Measurements from ENCODE around the gene NUMB.

The NUMB gene

DNA sequence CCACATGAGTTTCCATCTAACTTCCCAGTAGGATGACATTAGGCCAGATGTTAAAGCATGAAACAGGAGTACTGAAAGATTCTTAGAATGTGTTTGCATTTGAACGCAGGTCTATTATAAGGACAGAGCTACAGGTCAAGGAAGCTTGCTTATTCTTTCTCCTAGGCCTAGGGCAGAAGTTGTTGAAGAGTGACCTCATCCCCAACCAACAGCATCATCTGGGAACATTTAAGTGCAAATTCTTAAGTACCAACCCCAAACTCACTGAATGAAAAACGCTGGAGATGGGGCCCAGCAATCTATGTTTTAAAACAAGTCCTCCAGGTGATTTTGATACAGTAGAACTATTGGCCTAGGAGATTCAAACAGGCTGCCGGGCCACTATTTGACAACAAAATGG lies 168.6 kb downstream of the NUMB start:
- DNase-seq (ENCODE audit: low spot score) = no peak

DNA sequence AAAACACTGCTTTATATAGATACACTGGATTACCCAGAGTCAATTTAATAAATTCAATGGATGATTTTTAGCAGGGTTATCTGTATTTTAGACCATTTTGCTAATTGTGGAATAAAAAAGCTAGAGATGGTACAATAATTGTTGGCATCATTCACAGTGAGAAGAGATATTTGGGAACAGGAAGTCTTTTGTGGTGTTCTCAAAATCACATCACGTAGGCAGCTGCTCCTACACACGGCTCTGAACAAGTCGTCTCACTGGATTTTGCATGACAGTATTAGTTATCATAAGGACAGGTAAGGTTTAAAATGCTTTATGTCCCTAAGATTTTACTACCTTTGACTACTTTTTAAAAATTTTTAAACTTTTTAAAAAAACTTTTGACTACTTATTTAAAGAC lies 169.0 kb downstream of the NUMB start:
- no peak for DNase-seq (ENCODE audit: low spot score)

DNA sequence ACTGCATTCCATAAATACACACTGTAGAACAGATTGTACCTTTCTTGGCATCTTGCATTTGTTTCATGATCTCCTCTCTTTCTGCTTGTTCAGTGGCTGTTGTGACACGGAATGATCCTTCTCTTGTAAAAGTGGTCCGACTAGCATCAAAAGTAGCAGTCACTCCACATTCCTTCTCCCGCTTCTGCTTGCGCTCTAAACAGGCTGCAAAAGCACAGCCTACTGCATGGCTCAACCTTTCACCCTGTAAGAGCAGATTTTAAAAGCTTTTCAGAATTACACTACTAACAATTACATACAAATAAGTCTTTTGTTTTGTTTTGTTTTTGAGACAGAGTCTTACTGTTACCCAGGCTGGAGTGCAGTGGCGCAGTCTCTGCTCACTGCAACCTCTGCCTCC lies 171.3 kb downstream of the NUMB start:
- DNase-seq (ENCODE audit: low spot score) = no peak

DNA sequence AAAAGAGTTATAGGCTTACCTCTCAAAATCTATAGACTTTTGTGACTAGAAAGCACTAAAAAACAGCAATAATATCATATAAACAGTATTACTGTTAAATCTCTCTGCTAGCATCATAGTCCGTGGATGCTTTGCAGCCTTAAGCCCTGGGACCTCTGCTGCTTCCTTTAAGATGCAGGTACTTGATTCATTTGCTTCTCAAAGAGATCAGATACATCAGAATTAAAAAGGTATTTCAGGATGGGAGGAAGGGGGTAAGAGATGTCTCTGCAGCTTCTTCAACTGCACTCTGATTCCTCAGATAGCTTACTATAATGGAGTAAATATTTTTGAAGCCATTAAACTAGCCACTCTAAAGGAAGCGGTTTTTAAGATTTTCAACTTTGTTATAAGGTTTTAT lies 171.7 kb downstream of the NUMB start:
- no peak for DNase-seq (ENCODE audit: low spot score)

DNA sequence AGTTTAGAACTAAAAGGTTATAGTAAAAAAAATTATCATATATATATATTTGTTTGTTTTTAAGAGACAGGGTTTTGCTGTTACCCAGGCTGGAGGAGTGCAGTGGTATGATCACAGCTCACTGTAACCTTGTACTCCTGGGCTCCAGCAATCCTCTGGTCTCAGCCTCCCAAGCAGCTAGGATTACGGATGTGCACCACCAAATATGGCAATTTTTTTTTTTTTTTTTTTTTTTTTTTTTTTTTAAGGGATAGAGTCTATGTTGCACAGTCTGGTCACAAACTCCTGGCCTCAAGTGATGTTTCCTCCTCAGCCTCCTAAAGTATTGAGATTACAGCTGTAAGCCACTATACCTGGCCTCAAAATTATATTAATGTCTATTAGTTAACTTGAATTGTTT lies 172.4 kb downstream of the NUMB start:
- no peak for DNase-seq (ENCODE audit: low spot score)

DNA sequence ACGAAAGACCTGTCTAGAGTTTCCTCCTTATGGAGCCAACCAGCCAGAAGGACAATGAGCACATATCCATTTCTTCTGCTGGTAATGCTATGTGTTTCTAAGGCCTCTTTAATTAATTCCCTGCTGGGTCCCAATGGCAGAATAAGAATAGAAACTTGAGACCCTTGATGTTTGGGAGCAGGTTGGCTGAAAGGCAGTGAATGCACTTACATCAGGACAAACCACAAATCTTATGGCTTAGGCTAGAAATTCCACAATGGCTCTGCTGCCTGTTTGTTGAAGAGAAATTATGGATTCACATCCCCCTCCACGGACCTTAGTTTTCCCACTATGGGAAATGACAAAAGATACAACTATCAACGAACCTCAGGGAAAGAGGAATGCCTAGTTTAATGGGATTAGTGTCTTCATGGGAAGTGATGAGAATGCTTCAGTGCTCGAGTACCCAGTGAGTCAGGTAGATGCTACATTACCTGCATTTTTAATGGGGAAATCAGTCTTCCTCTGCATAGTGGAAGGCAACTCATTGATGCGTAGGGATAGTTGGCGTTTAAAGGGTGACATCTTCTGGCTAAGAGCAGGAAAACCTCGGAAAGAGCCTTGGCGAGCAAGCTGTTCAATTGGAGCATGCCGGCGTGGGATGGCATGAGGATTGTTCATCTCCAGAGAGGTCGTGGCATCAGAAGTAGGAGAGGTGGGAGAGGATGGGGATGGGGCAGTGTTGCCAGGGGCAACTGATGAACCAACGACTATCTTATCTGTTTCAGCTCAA lies 174.6 kb downstream of the NUMB start:
- DNase-seq (ENCODE audit: low spot score) = no peak

DNA sequence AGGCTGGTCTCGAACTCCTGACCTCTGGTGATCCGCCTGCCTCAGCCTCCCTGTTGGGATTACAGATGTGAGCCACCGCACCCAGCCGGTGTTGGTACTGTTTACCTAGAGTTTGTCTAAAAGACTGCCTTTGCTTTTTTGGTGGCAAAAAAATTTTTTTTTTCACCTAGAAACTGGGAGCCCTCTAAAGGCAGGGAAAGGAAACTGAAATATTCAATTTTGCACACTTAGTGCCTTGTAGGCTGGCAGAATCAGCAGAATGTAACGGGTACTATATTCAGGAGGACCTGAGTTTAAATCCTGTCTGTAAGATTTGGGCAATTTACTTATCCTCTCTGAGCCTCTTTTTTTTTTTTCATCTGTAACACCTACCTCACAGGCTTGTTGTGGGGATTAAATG lies 177.4 kb downstream of the NUMB start:
- DNase-seq (ENCODE audit: low spot score) = no peak

DNA sequence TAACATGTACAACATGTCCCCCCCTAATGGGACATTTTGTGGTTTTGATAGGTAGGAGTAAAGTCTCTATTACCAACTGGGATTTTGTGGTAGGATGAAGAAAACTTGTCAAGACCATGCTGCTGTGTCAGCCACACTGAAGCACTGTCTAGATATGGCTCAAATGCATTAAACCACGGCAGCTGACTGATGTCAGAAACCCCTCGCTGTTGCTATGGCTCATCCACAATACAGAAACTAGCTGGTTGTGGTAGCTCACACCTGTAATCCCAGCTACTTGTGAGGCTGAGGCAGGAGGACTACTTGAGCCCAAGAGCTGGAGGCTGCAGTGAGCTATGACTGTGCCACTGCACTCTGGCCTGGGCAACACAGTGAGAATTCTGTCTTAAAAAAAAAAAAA lies 181.0 kb downstream of the NUMB start:
- no peak for DNase-seq (ENCODE audit: low spot score)

DNA sequence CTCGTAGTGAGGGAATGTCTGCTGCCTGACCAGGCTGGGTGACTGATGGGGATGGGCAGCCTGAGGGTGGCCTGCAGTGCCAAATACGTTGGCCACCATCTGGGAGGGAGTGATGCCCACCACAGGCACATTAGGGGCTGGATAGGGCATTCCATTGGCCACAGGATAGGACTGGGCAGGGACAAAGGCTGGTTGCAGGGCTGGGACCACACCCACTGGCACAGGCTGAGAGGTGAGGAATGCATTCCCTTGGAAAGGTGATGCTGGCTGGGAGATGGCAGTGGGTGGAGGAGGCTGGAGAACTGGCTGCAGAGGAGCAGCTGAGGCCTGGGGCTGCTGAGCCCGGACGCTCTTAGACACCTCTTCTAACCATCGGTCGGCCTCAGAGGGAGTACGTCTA lies 181.5 kb downstream of the NUMB start:
- no peak for DNase-seq (ENCODE audit: low spot score)

DNA sequence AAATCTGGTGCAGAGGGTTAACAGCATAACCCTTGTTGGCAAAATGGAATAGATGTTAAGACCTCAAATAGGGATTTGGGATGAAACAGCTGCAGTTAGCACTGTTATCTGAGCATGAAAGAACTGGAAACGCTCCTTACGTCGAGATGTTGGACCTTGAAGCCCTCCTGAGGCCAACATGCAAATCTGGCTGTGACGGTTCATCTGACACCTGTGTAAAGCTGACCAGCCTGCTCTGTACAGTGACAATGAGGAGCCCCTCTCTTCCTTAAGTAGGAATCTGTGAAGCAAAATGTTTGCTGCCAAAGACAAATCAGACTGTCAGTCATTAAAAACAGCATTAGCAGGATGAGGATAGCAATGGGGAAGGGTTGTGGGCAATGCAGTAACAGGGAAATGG lies 184.5 kb downstream of the NUMB start:
- no peak for DNase-seq (ENCODE audit: low spot score)

DNA sequence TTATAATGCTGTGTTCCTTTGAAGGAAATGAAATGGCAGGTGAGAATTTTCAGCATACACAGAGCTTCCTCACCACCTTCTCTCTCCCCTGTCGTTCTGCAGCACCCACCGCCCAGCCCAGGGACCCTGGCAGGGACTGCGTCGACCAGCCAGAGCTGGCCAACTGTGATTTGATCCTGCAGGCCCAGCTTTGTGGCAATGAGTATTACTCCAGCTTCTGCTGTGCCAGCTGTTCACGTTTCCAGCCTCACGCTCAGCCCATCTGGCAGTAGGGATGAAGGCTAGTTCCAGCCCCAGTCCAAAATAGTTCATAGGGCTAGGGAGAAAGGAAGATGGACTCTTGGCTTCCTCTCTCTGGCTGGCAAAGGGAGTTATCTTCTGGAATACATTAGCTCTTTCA lies 186.0 kb downstream of the NUMB start:
- DNase-seq (ENCODE audit: low spot score) = no peak

DNA sequence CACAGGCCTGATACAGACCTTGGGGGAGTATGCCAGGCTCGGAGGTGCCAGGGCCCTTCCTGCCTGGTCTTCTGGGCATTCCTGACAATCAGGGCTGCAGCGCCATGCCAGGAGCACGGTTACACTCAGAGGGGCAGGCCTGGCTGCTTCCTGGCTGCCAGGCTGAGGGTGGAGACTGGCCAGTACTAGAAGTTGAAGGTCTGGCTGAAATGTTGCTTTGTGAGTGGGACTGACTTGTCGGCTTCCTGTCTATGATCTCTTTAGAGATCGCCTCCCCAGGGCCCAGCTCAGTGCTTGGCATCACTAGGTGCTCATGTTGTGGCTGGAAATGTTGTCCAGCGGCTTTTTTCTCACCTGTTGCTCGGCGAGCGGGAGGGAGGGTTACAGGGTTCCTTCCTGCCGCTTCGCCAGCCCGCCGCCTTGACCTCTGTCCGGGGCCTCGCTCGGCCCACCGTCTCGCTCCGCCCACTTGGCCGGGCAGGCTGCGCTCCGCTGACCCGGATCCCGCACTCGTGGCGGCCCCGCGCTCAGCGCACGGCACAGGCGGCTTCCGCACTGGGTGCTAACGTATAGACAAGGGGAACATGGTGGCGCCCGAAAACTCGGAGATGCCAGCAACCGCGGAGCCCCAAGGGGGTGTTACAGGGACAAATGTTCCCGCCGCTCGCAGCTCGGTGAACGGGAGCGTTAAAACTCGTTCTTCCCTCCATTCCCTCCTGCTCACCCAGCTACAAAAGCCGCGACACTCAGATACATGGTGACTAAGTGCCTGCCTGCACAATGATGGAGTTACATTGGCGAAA lies 188.4 kb downstream of the NUMB start:
- DNase-seq (ENCODE audit: low spot score) = no peak

DNA sequence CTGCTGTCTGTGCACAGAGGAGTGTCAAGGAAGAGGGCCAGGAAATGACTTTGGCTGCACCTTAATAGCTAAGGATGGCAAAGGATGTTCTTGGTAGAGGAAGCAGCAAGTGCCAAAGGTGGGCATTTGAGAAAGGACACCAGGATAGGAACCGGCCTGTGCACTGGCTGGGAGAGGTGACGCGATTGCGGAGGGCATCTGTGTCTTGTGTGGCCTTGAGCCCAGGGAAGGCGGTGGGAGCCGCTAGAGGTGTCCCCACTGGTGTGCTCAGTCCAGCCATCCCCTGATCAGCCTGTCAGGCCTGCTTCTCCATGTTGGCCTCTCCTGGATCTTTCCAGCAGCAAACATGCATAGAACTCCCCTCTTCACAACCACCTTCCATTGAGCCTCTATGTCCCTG lies 190.9 kb downstream of the NUMB start:
- DNase-seq (ENCODE audit: low spot score) = no peak

DNA sequence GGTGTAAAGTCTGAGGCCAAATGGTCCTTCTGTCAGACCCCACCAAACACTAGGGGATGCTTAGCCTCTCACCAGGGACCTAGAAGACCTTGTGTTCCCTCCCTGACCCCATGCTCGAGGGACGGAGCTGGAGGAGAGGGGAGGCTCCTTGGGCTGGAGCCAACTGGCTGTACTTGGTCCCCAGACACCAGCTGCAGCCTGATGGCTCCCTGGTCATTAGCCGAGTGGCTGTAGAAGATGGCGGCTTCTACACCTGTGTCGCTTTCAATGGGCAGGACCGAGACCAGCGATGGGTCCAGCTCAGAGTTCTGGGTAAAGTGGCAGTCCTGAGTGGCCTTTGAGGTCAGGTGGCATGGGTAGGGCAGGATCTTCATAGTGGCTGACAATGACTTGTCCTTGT lies 192.0 kb downstream of the NUMB start:
- DNase-seq (ENCODE audit: low spot score) = no peak

DNA sequence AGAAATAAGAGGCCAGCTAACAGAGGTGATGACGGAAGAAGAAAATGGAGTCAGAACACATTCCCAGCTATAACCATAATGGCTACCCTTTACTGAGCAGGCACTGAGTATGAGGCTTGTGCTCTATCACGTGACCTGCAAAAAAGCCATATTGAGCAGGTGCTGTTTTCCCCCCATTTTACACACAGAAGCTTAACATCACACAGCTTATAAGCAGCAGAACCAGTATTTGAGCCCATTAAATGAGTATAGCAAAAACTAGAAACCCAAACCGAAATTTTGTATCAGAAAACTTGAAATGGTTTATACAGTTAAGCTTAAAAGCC lies 192.7 kb downstream of the NUMB start:
- no peak for DNase-seq (ENCODE audit: low spot score)

DNA sequence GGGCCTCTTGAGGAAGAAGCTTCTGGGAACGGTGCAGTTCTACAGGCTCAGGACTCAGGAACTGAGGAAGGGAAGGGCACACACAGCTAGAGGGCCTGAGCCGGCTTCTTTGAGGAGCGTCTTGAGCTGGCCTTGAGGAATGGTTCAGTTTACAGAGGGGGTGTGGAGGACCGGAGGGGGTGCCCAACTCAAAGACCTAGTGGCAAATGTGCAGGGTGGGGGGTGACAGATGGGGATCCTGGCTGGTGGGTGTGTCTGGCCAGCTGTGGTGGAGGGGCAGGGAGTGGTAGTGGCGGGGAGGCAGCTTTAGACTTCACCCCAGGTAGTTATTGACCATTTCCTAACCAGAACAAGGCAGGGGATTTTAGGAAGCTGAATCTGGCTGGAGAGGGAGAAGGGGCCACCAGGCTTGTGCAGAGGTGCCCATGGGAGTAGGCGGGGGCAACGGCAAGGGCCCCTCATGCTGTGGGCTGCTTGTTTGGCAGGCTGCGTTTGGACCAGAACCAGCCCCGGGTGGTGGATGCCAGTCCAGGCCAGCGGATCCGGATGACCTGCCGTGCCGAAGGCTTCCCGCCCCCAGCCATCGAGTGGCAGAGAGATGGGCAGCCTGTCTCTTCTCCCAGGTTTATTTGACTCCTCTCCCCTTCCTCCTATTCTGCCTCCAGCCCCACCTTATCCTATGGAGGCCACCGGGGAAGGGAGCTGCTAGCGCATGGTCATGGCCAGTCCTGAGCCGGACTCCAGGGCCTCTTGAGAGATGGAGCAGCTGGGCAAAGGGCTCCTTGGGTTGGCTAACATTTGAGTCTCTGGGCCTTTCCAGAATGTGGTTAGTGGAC lies 193.2 kb downstream of the NUMB start:
- no peak for DNase-seq (ENCODE audit: low spot score)

DNA sequence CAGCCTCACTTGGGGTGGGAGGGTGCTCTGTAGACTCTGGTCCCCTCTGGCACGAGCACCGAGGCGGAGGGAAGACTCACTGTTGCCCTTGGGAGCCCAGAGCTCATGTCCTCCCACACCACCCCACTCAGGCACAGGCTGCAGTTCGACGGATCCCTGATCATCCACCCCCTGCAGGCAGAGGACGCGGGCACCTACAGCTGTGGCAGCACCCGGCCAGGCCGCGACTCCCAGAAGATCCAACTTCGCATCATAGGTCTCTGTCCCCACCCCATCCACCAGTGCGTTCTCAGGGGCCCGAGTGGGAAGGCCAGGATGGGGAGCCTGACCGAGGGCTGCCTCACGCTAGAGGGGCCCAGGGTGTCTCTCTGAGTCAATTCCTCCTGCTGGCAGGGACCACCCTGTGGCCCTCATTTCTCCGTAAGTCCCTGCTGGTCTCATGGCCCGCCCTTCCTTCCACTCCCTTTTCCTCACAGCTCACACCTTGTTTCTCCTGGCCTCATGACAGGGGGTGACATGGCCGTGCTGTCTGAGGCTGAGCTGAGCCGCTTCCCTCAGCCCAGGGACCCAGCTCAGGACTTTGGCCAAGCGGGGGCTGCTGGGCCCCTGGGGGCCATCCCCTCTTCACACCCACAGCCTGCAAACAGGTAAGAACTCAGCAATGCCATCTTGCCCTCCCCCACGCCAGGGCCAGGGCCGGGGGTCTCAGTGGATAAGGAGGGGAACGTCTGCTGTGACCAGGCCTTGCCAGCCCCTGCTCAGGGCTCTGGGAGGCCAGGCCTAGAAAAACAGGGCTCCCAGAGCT lies 194.1 kb downstream of the NUMB start:
- DNase-seq (ENCODE audit: low spot score) = no peak

DNA sequence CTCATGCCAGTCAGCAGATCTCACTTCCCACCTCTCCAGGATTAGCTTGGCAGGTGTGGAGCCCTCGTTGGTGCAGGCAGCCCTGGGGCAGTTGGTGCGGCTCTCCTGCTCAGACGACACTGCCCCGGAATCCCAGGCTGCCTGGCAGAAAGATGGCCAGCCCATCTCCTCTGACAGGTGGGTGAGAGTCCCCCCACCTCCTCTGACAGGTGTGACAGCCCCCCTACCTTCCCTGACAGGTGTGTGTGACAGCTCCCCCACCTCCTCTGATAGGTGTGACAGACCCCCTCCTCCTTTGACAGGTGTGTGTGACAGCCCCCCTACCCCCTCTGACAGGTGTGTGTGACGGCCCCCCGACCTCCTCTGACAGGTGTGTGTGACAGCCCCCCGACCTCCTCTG lies 194.7 kb downstream of the NUMB start:
- DNase-seq (ENCODE audit: low spot score) = no peak

DNA sequence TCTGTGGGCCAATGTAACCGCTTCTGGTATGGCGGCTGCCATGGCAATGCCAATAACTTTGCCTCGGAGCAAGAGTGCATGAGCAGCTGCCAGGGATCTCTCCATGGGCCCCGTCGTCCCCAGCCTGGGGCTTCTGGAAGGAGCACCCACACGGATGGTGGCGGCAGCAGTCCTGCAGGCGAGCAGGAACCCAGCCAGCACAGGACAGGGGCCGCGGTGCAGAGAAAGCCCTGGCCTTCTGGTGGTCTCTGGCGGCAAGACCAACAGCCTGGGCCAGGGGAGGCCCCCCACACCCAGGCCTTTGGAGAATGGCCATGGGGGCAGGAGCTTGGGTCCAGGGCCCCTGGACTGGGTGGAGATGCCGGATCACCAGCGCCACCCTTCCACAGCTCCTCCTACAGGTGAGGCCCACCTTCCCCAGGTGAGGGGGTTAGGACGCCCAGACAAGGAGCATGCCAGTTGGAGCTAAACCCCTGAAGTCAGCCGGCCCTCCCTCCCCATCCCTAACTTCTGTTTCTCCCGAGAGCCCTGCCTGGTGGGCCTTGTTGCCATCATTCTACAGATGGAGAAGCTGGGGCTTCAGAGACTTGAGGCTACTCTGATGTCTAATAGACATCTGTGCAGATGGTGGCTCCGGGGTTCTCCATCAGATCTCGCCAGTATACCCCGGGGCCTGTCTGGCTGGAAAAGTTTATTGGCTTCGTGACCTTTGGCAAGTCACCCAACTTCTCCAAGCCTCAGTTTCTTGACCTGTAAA lies 195.7 kb downstream of the NUMB start:
- no peak for DNase-seq (ENCODE audit: low spot score)

DNA sequence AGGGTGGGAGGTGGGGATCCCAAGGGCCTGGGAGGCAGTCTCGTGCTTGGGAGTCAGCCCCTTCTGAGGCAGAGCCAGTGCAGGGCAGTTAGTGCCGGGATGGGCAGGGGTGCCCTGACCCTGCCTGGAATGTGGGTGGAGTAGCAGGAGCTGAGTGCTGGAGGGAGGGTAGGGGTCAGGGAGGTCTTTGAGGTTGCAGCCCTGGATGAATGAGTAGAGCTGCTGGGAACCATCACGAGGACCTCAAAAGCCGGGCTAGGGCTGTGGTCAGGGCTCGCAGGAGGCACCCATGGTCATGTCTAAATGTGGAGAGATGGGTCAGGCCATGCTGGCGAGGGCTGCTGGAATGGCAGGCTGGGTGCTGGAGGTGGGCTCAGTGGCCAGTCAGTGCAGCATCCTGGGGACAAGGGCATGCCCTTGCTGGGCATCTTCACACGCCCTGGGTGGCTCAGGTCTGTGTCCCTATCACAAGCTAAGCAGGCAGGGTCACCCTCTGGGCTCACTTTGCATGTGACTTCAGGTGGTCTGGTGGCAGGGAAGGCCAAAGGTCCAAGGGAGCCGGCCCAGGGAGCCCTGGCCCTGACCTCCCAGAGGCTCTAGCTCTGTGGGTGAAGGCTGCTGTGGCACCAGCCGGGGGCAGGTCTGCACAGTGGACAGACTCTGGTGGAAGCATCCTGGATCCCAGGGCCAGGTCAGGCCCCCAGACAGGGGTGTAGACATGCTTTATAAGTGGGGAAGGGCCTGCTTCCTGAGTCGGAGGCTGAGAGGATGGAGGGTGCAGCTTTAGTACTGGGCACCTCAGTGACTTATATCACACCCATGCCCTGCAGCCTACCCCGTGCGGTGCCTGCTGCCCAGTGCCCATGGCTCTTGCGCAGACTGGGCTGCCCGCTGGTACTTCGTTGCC lies 196.6 kb downstream of the NUMB start:
- DNase-seq (ENCODE audit: low spot score) = no peak
